Lower lobe of right lung (tissue), 2 donors: ENCODE data around the gene HSPB6. TPM values are rescaled to one million over a fixed set of nuclear protein-coding genes. Genes with fewer than 3 reads are reported as not detected.
"Not testable (repeated sequence)": the region's sequence is repeated elsewhere in the genome, so short reads cannot be mapped to it uniquely, and the experiment has no call there.

ENCODE experiments used
- ATAC-seq, 2 donors: fragments of 200-7000 bp; cut with Tn5 transposase; one replicate each; pipeline ENCODE4 v1.9.1; 2020 to 2022; ENCODE audit warnings: mild to moderate bottlenecking in 2 of 2, moderate library complexity in 2 of 2
- DNase-seq: peaks from one replicate; pipeline ENCODE4 v3.0.0-alpha.2; 2020
- H3K27ac ChIP-seq: fragments of 200-600 bp; one replicate; pipeline ENCODE4 v1.8.0; 2022
- H3K27me3 ChIP-seq: fragments of 200-600 bp; one replicate; pipeline ENCODE4 v1.8.0; 2022; ENCODE audit warnings: low read depth
- H3K36me3 ChIP-seq: fragments of 200-600 bp; one replicate; pipeline ENCODE4 v1.8.0; 2022; ENCODE audit warnings: mild to moderate bottlenecking
- H3K4me1 ChIP-seq: fragments of 200-600 bp; one replicate; pipeline ENCODE4 v1.8.0; 2022
- H3K4me3 ChIP-seq: fragments of 200-600 bp; one replicate; pipeline ENCODE4 v1.8.0; 2022; ENCODE audit warnings: mild to moderate bottlenecking
- H3K9me3 ChIP-seq: fragments of 200-600 bp; one replicate; pipeline ENCODE4 v1.8.0; 2022
- intact Hi-C: fragments of 100-400 bp; cut with DNase I; formaldehyde crosslinking; loops from one replicate; pipeline ENCODE4 v1.11.0; 2022
- total RNA-seq: library from RNA; stranded (reverse); fragmentation: NEBNext Ultra II Directional; extraction: Animal tissue kit (Norgen Biotek cat#: 25700); gene quantifications from one replicate; pipeline ENCODE4 v1.2.1, GENCODE V29; 2021
- TF ChIP-seq, protein P1 (sequence below): fragments of 200-600 bp; IDR thresholded peaks from one replicate; pipeline ENCODE4 v1.8.0; 2022; ENCODE audit warnings: antibody characterized with exemption, mild to moderate bottlenecking
- donor health status: DM: no; HTN: yes; CAD: no; lungs with severe emphysema.

Gene HSPB6
- total RNA-seq, 1 donor from 2014 or later, result 29.4 TPM

DNA sequence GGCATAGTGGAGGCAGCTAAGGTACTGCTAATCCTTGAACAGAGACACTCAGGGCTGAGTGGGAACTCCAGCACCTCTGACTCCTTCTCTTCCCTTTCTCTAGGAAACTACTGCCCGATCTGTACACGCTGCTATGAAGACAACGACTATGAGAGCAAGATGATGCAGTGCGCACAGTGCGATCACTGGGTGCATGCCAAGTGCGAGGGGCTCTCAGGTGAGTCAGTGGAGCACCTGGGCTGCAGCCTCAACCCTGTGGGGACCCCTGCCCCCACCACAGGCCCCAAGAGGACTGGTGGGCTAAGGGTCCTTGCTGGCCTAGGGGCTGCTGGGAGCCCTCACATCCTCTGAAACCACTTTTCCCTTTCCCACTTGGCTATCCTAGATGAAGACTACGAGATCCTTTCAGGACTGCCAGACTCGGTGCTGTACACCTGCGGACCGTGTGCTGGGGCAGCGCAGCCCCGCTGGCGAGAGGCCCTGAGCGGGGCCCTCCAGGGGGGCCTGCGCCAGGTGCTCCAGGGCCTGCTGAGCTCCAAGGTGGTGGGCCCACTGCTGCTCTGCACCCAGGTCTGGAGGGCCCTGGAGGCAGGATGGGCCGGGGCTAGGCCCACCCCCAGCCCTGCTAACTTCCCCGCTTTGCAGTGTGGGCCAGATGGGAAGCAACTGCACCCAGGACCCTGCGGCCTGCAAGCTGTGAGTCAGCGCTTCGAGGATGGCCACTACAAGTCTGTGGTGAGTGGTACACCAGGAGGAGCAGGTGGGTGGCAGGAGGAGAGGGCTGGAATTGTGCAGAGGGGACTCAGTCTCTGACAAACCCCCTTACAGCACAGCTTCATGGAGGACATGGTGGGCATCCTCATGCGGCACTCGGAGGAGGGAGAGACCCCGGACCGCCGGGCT, 29.5 kb downstream of the HSPB6 start:
- peaks cover 100% of the 10 kb centered on the region for H3K36me3 ChIP-seq
- no peak overlapping the region for H3K27ac ChIP-seq
- DNase-seq (no peak), ATAC-seq (no peak)
- H3K4me3 ChIP-seq, result no peak overlapping the region
- H3K27me3 ChIP-seq, result no peaks in the 10 kb centered on the region
- TF ChIP-seq, protein P1, sequence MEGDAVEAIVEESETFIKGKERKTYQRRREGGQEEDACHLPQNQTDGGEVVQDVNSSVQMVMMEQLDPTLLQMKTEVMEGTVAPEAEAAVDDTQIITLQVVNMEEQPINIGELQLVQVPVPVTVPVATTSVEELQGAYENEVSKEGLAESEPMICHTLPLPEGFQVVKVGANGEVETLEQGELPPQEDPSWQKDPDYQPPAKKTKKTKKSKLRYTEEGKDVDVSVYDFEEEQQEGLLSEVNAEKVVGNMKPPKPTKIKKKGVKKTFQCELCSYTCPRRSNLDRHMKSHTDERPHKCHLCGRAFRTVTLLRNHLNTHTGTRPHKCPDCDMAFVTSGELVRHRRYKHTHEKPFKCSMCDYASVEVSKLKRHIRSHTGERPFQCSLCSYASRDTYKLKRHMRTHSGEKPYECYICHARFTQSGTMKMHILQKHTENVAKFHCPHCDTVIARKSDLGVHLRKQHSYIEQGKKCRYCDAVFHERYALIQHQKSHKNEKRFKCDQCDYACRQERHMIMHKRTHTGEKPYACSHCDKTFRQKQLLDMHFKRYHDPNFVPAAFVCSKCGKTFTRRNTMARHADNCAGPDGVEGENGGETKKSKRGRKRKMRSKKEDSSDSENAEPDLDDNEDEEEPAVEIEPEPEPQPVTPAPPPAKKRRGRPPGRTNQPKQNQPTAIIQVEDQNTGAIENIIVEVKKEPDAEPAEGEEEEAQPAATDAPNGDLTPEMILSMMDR, result no peak
- H3K4me1 ChIP-seq, result no peaks in the 10 kb centered on the region
- H3K9me3 ChIP-seq, result no peaks in the 10 kb centered on the region
- intact Hi-C loops, result no loop called here

DNA sequence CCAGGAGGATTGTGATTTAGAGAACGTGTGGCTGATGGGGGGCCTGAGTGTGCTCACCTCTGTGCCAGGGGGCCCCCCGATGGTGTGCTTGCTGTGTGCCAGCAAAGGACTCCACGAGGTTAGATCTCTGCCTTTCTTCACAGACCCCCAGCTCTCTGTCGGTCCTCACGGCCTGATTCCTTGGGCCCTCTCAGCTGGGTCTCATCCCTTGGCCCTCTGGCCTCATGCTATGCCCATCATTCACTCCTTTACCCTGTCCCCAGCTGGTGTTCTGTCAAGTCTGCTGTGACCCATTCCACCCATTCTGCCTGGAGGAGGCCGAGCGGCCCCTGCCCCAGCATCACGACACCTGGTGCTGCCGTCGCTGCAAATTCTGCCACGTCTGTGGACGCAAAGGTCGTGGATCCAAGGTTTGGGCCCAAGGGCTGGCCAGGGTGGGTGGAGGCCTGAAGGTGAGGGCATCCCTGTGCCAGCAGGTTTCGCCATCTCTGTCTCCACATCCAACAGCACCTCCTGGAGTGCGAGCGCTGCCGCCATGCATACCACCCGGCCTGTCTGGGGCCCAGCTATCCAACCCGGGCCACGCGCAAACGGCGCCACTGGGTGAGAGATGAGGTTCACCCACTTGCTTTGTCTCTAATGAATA, 31.5 kb downstream of the HSPB6 start:
- H3K27me3 ChIP-seq, result no peaks in the 10 kb centered on the region
- no peak for ATAC-seq
- intact Hi-C loops, result no loop called here
- no peaks in the 10 kb centered on the region for H3K4me1 ChIP-seq
- H3K4me3 ChIP-seq, result no peak overlapping the region
- no peak for DNase-seq
- no peaks in the 10 kb centered on the region for H3K9me3 ChIP-seq
- H3K36me3 ChIP-seq, result peaks cover 93% of the 10 kb centered on the region
- TF ChIP-seq, protein P1, result no peak
- H3K27ac ChIP-seq, result no peak overlapping the region

DNA sequence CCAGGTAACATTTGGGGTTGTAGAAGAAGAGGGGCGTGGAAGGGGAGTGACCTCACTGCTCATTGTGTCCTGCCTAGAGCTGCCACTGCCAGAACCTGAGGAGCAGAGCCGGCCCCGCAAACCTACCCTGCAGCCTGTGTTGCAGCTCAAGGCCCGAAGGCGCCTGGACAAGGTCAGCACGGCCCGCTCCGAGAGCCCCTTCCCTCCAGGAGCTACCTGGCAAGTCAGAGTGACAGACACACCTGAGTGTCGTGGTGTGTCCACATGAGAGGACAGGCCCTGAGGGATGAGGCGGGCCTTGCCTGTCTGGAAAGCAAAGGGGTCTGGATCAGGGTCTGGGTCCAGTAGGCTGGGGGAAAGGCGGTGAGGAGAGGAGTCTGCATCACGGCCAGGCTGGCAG, 32.3 kb downstream of the HSPB6 start:
- intact Hi-C loops, result no loop called here
- H3K4me1 ChIP-seq, result peaks cover 4% of the 10 kb centered on the region
- DNase-seq, result no peak
- H3K36me3 ChIP-seq, result peaks cover 93% of the 10 kb centered on the region
- TF ChIP-seq, protein P1, result no peak
- H3K9me3 ChIP-seq, result no peaks in the 10 kb centered on the region
- no peaks in the 10 kb centered on the region for H3K27me3 ChIP-seq
- no peak overlapping the region for H3K27ac ChIP-seq
- ATAC-seq, result no peak
- no peak overlapping the region for H3K4me3 ChIP-seq

DNA sequence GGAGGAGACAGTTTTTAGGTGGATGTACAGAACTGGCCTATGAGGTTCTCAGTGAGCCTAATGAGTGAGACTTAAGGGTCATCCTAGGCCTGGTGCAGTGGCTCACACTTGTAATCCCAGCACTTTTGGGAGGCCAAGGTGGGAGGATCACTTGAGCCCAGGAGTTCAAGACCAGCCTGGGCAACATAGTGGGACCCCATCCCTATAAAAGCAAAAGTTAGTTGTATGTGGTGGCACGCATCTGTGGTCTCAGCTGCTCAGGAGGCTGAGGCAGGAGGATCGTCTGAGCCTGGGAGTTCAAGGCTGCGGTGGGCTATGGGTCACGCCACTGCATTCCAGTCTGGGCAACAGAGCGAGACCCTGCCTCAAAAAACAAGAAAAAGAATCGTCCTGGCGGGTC, 32.7 kb downstream of the HSPB6 start:
- H3K4me1 ChIP-seq, intact Hi-C loops, H3K9me3 ChIP-seq, H3K4me3 ChIP-seq, H3K27me3 ChIP-seq, ATAC-seq, H3K27ac ChIP-seq, DNase-seq: not testable (repeated sequence)
- peaks cover 89% of the 10 kb centered on the region for H3K36me3 ChIP-seq

DNA sequence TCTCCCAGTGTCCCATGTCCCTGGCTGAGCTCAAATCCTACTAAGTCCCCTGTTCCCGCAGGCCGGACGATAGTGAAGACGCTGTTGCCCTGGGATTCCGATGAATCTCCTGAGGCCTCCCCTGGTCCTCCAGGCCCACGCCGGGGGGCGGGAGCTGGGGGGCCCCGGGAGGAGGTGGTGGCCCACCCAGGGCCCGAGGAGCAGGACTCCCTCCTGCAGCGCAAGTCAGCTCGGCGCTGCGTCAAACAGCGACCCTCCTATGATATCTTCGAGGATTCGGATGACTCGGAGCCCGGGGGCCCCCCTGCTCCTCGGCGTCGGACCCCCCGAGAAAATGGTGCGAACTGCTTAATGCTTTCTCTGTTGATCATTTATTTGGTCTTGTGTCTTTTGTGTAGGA, 33.2 kb downstream of the HSPB6 start:
- H3K4me3 ChIP-seq, result no peak overlapping the region

More for the DNA sequence above, 33.2 kb downstream of the HSPB6 start:
- H3K27ac ChIP-seq, result no peak overlapping the region
- no peaks in the 10 kb centered on the region for H3K27me3 ChIP-seq
- TF ChIP-seq, protein P1, result no peak
- DNase-seq (no peak), ATAC-seq (no peak)
- H3K36me3 ChIP-seq, result peaks cover 85% of the 10 kb centered on the region
- intact Hi-C loops, result no loop called here
- H3K4me1 ChIP-seq, result peaks cover 13% of the 10 kb centered on the region
- H3K9me3 ChIP-seq, result no peaks in the 10 kb centered on the region
